ENCODE measurements around the gene SMARCC1.
"Not testable (repeated sequence)": the region's sequence is repeated elsewhere in the genome, so short reads cannot be mapped to it uniquely, and the experiment has no call there.

The SMARCC1 gene

DNA sequence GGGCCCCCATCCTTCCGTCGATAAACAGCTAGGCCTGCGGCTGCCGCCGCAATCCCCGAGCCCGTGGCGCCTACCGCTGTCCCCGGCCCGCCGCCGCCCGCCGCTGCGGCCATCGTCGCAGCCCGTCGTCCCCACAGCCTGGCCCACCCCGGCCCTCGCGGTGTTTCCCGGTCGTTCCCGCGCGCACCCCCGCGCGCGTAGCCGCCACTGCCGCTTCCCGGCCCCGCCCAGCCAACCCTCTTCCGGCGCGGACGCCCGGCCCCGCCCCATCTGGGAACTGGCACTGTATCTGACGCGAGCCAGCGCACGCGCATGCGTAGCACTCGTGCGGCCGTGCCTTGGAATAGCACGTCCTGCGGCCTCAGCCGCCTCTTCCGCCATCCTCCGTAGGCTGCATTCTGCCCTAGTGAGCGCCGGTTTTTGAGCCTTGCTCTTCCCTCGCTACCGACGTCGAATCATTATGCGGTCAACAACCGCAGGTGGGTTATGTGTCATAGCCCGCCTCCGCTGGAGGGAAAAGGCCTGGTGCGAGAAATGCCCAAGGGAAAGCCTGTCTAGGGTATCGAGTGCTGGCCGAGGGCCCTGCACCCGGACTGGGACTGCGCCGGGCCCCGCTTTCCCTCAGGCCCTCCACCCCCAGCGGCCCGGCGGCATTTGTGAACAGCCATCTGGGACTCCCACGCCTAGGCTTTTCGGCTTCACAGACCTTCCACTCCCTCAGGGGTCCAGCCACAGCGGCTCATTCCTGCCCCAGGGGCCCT is at the start of gene SMARCC1:
TSS of gene SMARCC1 (minus strand) at position 209 of the 761 bp plus-strand sequence. CDS start at position 113, 96 bp downstream.
- peak; percentile 94 for DNase-seq (ENCODE audit: low read depth)

GRCh38 chr3:47829482-47829881 is 47.8 kb upstream of the SMARCC1 start:
- DNase-seq (ENCODE audit: low read depth): not testable (repeated sequence)

DNA sequence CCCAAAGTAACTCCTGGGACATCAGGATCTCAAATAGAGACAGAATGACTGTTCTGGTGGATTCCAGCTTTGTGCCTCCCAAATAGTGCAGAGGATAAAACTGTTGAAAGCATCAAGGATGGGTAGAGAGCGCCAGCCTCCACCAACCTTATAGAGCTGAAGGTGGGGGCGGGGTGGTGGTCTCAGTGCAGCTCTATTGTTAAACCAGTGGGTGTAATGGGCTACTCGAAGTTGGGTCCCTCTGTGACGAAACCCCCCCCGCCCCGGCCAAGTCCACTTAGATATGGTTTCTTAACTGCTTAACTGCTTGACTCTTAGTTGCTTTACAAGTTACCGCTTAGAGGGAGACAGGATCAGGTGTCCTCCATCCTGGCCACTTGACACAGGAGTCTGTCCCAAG is 43.9 kb upstream of the SMARCC1 start:
- DNase-seq (ENCODE audit: low read depth): no peak

GRCh38 chr3:47824541-47825473 is 43.1 kb upstream of the SMARCC1 start:
- DNase-seq (ENCODE audit: low read depth): peak; percentile 58

DNA sequence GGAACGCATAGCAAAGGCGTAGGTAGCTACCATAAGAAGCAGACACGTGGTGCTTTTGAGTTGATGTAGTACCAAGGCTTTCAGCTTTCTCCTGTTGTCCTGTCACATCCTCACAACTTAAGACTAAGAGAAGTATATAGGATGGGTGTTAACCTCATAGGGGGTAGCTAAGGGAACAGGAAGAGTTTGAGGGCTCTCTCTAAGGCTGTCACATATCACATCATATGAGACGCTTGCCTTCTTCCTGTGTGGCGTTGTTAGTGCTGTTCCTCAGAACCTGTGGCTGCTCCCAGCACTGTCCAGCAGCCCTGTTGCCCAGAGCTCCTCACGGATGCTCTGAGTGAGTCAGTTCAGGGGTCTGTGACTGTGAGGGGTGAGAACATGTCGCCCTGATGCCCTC is 35.9 kb upstream of the SMARCC1 start:
- no peak for DNase-seq (ENCODE audit: low read depth)

GRCh38 chr3:47813551-47814177 is 32.0 kb upstream of the SMARCC1 start:
- no peak for DNase-seq (ENCODE audit: low read depth)

DNA sequence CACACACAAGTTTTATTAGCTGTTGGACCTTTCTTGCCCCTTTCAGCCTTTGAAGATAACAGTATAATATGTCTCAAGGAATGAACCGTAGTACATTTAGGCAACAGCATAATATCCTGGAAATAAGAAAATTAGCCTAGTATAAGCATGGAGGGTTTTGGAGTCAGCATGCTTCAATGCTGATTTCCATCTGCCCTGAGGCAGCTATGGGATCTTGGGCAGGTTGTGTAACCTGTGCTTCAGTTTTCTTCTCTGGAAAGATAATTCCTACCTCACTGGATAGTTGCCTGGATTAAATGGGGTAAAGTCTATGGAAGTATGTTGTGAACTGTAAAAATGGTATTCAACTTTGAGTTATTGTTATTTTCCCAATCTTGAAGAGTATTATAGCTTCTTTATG is 22.9 kb upstream of the SMARCC1 start:
- no peak for DNase-seq (ENCODE audit: low read depth)

GRCh38 chr3:47803480-47804025 is 21.9 kb upstream of the SMARCC1 start:
- DNase-seq (ENCODE audit: low read depth): no peak

GRCh38 chr3:47802734-47803479 is 21.2 kb upstream of the SMARCC1 start, which contains the start of gene DHX30:
Gene DHX30 (plus strand): TSS chr3:47803138. CDS start chr3:47810684, 7,546 bp downstream.
- peak; percentile 76 for DNase-seq (ENCODE audit: low read depth)

GRCh38 chr3:47799733-47800132 is 18.0 kb upstream of the SMARCC1 start:
- DNase-seq (ENCODE audit: low read depth): no peak

GRCh38 chr3:47794544-47794943 is 12.9 kb upstream of the SMARCC1 start:
- DNase-seq (ENCODE audit: low read depth): no peak

- DNase-seq (ENCODE audit: low read depth): no peak
Observed at GRCh38 chr3:47792699-47793098, 11.0 kb upstream of the SMARCC1 start.

DNA sequence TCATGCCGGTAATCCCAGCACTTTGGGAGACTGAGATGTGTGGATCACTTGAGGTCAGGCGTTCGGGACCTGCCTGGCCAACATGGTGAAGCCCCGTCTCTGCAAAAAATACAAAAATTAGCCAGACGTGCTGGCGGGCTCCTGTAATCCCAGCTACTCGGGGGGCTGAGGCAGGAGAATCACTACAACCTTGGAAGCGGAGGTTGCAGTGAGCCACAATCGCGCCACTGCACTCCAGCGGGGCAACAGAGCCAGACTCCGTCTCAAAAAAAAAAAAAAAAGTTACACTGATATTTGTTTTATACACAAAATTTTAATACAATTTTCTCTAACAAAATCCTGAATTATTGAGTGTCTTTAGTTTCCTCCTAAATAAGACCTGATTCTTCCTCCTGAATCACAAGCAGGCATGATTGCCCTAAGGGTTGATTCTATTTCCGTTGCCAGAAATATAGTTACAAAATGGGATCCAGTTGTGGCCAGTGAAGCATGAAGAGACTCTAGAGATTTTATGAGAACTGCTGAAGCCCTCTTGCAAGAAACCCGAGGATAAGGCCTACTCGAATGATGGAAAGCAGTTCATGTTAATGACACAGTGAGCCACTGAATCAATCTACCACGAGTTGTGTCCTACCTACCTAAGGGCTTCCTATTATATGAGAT is 9.6 kb upstream of the SMARCC1 start:
- no peak for DNase-seq (ENCODE audit: low read depth)

DNA sequence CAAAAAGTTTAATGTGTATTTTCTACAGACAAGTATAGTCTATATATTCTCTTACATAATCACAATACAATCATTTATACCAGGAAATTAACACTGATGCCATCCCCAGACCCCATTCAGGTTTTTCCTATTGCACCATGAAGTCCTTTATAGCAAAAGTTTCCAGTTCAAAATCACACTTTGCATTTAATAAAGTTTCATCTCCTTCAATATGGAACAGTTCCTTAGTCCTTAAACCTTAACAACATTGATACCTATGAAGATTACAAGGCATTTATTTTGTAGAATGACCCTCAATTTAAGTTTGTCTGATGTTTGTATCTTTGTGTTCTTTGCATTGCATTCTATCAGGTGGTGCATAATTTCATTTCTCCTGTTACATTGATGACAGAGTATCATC is 2.0 kb upstream of the SMARCC1 start:
- no peak for DNase-seq (ENCODE audit: low read depth)

GRCh38 chr3:47782446-47783308 is 984 bp upstream of the SMARCC1 start:
- DNase-seq (ENCODE audit: low read depth): no peak

DNA sequence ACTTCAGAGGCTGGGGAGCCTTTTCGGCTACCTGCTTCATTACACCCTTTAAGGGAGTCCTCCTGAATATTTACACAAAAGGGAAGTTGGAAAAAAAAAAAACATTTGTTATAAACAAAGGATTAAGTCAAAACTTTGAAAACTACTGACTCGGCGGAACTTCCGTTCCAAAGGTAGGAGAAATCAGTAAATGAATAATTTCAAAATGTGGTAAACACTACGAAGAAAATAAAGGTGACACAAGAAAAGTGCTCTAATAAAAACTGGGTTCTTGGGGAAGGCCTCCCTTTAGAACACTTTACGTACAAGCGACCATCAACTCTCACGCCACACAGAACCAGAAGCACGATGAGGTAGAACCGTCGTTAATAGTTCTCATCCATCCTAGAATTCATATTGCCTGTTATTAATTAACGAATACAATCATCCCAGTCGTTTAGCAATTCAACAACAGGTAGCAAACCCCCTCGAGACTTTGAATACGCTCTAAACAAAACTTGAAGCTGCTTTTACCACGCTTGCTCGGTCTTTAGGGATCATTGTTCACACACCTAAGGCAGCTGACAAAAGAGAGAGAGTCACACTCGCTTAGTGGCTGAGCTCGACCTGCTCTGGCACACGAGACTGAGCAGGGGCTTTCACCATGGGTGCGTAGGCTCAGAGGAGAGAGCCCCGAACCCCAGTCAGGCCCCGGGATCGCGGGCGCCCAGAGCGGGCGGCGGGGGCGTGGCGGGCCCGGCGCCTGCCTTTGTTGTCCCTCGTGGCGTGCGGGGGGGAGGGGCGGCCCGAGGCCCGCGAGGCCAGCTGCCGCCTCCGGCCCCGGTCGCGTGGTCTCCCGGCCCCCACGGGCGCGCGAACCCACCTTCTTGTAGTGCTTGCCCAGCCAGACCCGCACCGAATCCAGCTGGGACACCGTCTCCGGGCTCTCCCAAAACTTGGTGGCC is 680 bp downstream of the SMARCC1 start:
- DNase-seq (ENCODE audit: low read depth): peak; percentile 58

DNA sequence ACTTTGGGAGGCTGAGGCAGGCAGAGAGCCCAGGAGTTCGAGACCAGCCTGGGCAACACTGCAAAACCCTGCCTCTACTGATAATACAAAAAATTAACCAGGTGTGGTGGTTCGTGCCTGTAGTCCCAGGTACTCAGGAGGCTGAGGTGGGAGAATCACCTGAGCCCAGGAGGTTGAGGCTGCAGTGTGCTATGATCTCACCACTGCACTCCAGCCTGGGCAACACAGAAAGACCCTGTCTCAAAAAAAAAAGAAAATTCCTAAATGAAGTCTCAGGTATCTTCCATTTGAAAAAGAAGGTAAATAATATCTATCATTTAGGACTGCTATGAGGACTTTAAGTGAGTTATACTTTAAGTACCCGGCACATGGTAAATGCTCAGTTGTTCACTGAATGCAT is 2.9 kb downstream of the SMARCC1 start:
- DNase-seq (ENCODE audit: low read depth): no peak

DNA sequence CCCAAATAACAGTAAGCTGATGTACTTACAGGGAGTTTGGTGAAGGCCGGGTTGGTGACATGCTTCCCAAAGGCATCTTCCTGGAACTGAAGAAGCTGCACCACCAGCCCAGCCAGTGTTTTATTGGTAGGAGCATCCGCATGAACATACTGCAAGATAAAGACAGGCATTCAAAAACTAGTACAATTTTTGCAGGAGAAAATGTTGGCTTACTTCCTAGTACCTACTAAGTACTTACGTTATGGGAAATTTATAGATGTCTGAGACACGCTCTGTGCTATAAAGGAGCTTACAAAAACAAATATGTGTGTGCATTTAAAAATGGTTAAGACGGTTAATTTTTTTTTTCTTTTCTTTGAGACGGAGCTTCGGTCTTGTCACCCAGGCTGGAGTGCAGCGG is 8.9 kb downstream of the SMARCC1 start:
- DNase-seq (ENCODE audit: low read depth): no peak

DNA sequence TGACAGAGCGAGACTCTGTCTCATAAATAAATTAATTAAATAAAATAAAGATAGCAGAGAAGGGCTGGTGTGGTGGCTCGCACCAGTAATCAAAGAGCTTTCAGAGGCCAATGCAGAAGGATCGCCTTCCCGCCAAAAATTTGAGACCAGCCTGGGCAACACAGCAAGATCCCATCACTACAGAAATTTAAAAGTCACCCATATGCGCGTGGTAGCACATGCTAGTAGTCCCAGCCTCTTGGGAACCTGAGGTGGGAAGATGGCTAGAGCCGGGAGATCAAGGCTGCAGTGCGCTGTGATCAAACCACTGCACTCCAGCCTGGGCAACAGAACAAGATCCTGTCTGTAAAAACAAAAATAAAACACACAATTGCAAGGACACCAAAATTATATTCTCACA is 9.6 kb downstream of the SMARCC1 start:
- DNase-seq (ENCODE audit: low read depth): no peak
